Parathyroid adenoma (tissue), 2 donors: ENCODE data around the gene TMEM271.
"Not testable (repeated sequence)": the region's sequence is repeated elsewhere in the genome, so short reads cannot be mapped to it uniquely, and the experiment has no call there.

Experiments
- H2AFZ ChIP-seq: fragments of 300-600 bp; sonication (generic); one replicate; pipeline ENCODE4 v1.7.0; 2017; ENCODE audit warnings: antibody characterized with exemption, mild to moderate bottlenecking
- H3K27ac ChIP-seq: fragments of 300-600 bp; sonication (generic); one replicate; pipeline ENCODE4 v1.7.0; 2017
- H3K27me3 ChIP-seq: fragments of 300-600 bp; sonication (generic); one replicate; pipeline ENCODE4 v1.7.0; 2017; ENCODE audit warnings: low read length; ENCODE audit not compliant: control insufficient read depth, insufficient read depth
- H3K36me3 ChIP-seq: fragments of 300-600 bp; sonication (generic); one replicate; pipeline ENCODE4 v1.7.0; 2017; ENCODE audit warnings: low read length; ENCODE audit not compliant: control insufficient read depth, insufficient read depth
- H3K4me1 ChIP-seq: fragments of 300-600 bp; sonication (generic); one replicate; pipeline ENCODE4 v1.7.0; 2017; ENCODE audit warnings: control low read depth
- H3K4me2 ChIP-seq: fragments of 300-600 bp; sonication (generic); one replicate; pipeline ENCODE4 v1.7.0; 2017; ENCODE audit warnings: low read length
- H3K4me3 ChIP-seq: fragments of 300-600 bp; sonication (generic); one replicate; pipeline ENCODE4 v1.7.0; 2017; ENCODE audit warnings: low read depth, low read length
- H3K79me2 ChIP-seq: fragments of 300-600 bp; sonication (generic); one replicate; pipeline ENCODE4 v1.7.0; 2017; ENCODE audit warnings: control low read depth
- H3K9ac ChIP-seq: fragments of 300-600 bp; sonication (generic); one replicate; pipeline ENCODE4 v1.7.0; 2017; ENCODE audit warnings: mild to moderate bottlenecking
- H3K9me3 ChIP-seq: fragments of 300-600 bp; sonication (generic); one replicate; pipeline ENCODE4 v1.7.0; 2017; ENCODE audit warnings: low read length; ENCODE audit not compliant: control insufficient read depth
- CTCF ChIP-seq: fragments of 300-600 bp; sonication (generic); IDR thresholded peaks from one replicate; pipeline ENCODE4 v1.7.0; 2017; ENCODE audit warnings: antibody characterized with exemption, mild to moderate bottlenecking
- donor health status: primary hyperparathyroidism.

TMEM271 gene

GRCh38 chr4:552019-552418 is 24.1 kb downstream of the TMEM271 start:
- Histone ChIP-seq H3K36me3 (no peaks in the 10 kb centered on the region), H3K9me3 (no peaks in the 10 kb centered on the region), H3K27ac (no peak overlapping the region), H3K9ac (no peak overlapping the region), H2AFZ (no peak overlapping the region), H3K4me3 (no peak overlapping the region), H3K4me2 (no peak overlapping the region), H3K27me3 (no peaks in the 10 kb centered on the region), H3K79me2 (no peaks in the 10 kb centered on the region), H3K4me1 (no peaks in the 10 kb centered on the region)
- no peak for TF ChIP-seq CTCF

GRCh38 chr4:550268-550667 is 25.8 kb downstream of the TMEM271 start:
- not testable (repeated sequence) for H3K9me3 ChIP-seq, H3K27me3 ChIP-seq, H3K4me3 ChIP-seq, H3K9ac ChIP-seq, H3K27ac ChIP-seq, H3K4me1 ChIP-seq, H3K36me3 ChIP-seq, H2AFZ ChIP-seq, H3K79me2 ChIP-seq, H3K4me2 ChIP-seq

- Histone ChIP-seq H3K79me2 (no peaks in the 10 kb centered on the region), H3K4me2 (no peak overlapping the region), H3K4me1 (no peaks in the 10 kb centered on the region), H3K9me3 (no peaks in the 10 kb centered on the region), H3K36me3 (no peaks in the 10 kb centered on the region), H3K27ac (no peak overlapping the region), H3K9ac (no peak overlapping the region), H3K4me3 (no peak overlapping the region), H2AFZ (no peak overlapping the region), H3K27me3 (no peaks in the 10 kb centered on the region)
- no peak for TF ChIP-seq CTCF
Observed at GRCh38 chr4:548976-549375, 27.1 kb downstream of the TMEM271 start.

- Histone ChIP-seq H3K79me2 (no peaks in the 10 kb centered on the region), H2AFZ (no peak overlapping the region), H3K9me3 (no peaks in the 10 kb centered on the region), H3K36me3 (no peaks in the 10 kb centered on the region), H3K9ac (no peak overlapping the region), H3K27ac (no peak overlapping the region), H3K4me1 (no peaks in the 10 kb centered on the region), H3K4me2 (no peak overlapping the region), H3K27me3 (no peaks in the 10 kb centered on the region), H3K4me3 (no peak overlapping the region)
- no peak for TF ChIP-seq CTCF
Observed at GRCh38 chr4:545612-546011, 30.5 kb downstream of the TMEM271 start.

GRCh38 chr4:544386-545105 is 31.5 kb downstream of the TMEM271 start:
- Histone ChIP-seq H3K36me3 (no peaks in the 10 kb centered on the region), H3K4me3 (no peak overlapping the region), H3K9ac (no peak overlapping the region), H2AFZ (no peak overlapping the region), H3K27ac (no peak overlapping the region), H3K79me2 (no peaks in the 10 kb centered on the region), H3K4me2 (no peak overlapping the region), H3K4me1 (no peaks in the 10 kb centered on the region), H3K27me3 (no peaks in the 10 kb centered on the region), H3K9me3 (no peaks in the 10 kb centered on the region)
- no peak for TF ChIP-seq CTCF
